NB4 (cell line): ENCODE results near the gene SEMA4G.

Experiments
- POLR2A ChIP-seq: IDR thresholded peaks from 2 replicates; pipeline ENCODE4 v1.6.1; 2011; ENCODE audit warnings: mild to moderate bottlenecking; ENCODE audit not compliant: insufficient read length; ENCODE audit errors: extremely low read depth
- TF ChIP-seq, protein P1 (sequence below): IDR thresholded peaks from one replicate; pipeline ENCODE4 v1.5.1; 2012; ENCODE audit warnings: low read depth, low read length

DNA sequence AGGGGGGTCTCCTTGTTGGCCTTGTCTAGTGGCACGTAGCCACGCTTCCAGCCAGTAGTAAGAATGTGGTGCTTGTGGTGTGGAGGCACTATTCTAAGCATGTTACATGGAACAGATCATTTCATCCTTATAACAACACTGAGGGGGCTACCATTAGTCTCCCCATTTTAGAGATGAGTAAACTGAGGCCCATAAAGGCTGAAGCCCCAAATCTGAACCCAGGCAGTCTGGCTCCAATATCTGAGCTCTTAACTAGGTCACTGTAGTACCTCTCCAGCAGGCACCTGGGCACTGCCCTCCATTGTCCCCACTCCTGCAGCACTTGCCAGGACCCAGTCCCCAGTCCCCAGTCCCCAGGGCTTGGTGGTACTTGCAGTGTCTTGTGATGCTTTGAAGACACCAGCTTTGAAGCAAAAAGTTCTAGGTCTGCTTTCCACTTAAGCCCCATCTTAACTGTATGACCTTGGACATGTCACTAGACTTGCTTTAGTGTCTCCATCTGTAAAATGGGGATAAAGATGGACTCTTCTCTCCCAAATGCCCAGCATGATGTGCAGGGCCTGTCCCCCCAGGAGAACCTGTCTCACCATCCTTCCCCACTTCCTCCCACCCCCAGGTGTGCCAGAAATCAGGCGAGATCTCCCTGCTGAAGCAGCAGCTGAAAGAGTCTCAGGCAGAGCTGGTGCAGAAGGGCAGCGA lies 36.7 kb downstream of the SEMA4G start:
- TF ChIP-seq POLR2A: no peak
- TF ChIP-seq, protein P1, sequence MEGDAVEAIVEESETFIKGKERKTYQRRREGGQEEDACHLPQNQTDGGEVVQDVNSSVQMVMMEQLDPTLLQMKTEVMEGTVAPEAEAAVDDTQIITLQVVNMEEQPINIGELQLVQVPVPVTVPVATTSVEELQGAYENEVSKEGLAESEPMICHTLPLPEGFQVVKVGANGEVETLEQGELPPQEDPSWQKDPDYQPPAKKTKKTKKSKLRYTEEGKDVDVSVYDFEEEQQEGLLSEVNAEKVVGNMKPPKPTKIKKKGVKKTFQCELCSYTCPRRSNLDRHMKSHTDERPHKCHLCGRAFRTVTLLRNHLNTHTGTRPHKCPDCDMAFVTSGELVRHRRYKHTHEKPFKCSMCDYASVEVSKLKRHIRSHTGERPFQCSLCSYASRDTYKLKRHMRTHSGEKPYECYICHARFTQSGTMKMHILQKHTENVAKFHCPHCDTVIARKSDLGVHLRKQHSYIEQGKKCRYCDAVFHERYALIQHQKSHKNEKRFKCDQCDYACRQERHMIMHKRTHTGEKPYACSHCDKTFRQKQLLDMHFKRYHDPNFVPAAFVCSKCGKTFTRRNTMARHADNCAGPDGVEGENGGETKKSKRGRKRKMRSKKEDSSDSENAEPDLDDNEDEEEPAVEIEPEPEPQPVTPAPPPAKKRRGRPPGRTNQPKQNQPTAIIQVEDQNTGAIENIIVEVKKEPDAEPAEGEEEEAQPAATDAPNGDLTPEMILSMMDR: no peak
